SK-N-MC (cell line): ENCODE results near the gene MAP3K15.

ENCODE experiments used
- DNase-seq: peaks from one replicate; pipeline ENCODE4 v3.0.0-alpha.2; 2011; ENCODE audit warnings: low read depth, low spot score
- H3K27ac ChIP-seq: fragments of 200-600 bp; sonication (generic); 2 replicates; pipeline ENCODE4 v1.5.1; 2016; ENCODE audit warnings: mixed run types
- H3K36me3 ChIP-seq: fragments of 200-600 bp; sonication (generic); 2 replicates; pipeline ENCODE4 v1.6.1; 2017; ENCODE audit warnings: antibody characterized with exemption, low read length, mixed read lengths; ENCODE audit not compliant: insufficient read depth
- H3K4me3 ChIP-seq: fragments of 200-600 bp; sonication (generic); 2 replicates; pipeline ENCODE4 v1.5.1; 2016
- H3K9ac ChIP-seq: fragments of 200-600 bp; sonication (generic); 2 replicates; pipeline ENCODE4 v1.8.0; 2017; ENCODE audit warnings: mixed run types, mixed read lengths; ENCODE audit not compliant: insufficient read length
- H3K9me3 ChIP-seq: fragments of 200-600 bp; sonication (generic); 2 replicates; pipeline ENCODE4 v1.6.1; 2017; ENCODE audit warnings: low read depth, mild to moderate bottlenecking, antibody characterized with exemption, low read length, moderate library complexity, mixed read lengths
- EZH2 ChIP-seq: fragments of 200-600 bp; sonication (generic); IDR thresholded peaks from one replicate; pipeline ENCODE4 v1.6.1; 2017; ENCODE audit warnings: antibody characterized with exemption
- FOXP2 ChIP-seq: optimal IDR thresholded peaks from 2 replicates; pipeline ENCODE3; 2011; ENCODE audit warnings: mild to moderate bottlenecking, moderate library complexity; ENCODE audit not compliant: insufficient read depth; ENCODE audit errors: extremely low read length, control extremely low read depth
- POLR2AphosphoS5 ChIP-seq: IDR thresholded peaks from 2 replicates; pipeline ENCODE4 v1.6.1; 2012; ENCODE audit warnings: mild to moderate bottlenecking, low read depth, low read length, borderline replicate concordance

Gene MAP3K15

GRCh38 chrX:19543020-19543715 is 27.9 kb upstream of the MAP3K15 start:
- Histone ChIP-seq H3K9me3 (no peaks in the 10 kb centered on the region), H3K9ac (no peak overlapping the region), H3K4me3 (no peak overlapping the region), H3K27ac (no peak overlapping the region), H3K36me3 (no peaks in the 10 kb centered on the region)
- DNase-seq: no peak
- TF ChIP-seq FOXP2: no peak
- TF ChIP-seq POLR2AphosphoS5: no peak
- no peak for TF ChIP-seq EZH2

GRCh38 chrX:19541931-19542330 is 26.6 kb upstream of the MAP3K15 start:
- H3K36me3 ChIP-seq: no peaks in the 10 kb centered on the region

GRCh38 chrX:19541196-19541595 is 25.9 kb upstream of the MAP3K15 start:
- no peak overlapping the region for H3K27ac ChIP-seq
- no peak overlapping the region for H3K4me3 ChIP-seq
- no peak overlapping the region for H3K9ac ChIP-seq
- no peaks in the 10 kb centered on the region for H3K9me3 ChIP-seq
- no peaks in the 10 kb centered on the region for H3K36me3 ChIP-seq
- no peak for TF ChIP-seq EZH2
- TF ChIP-seq POLR2AphosphoS5: no peak
- no peak for TF ChIP-seq FOXP2
- DNase-seq: no peak

More at GRCh38 chrX:19541931-19542330, 26.6 kb upstream of the MAP3K15 start:
- TF ChIP-seq EZH2: no peak
- no peak for TF ChIP-seq FOXP2
- TF ChIP-seq POLR2AphosphoS5: no peak
- no peaks in the 10 kb centered on the region for H3K9me3 ChIP-seq
- no peak for DNase-seq
- no peak overlapping the region for H3K27ac ChIP-seq
- H3K4me3 ChIP-seq: no peak overlapping the region
- no peak overlapping the region for H3K9ac ChIP-seq

- H3K4me3 ChIP-seq: no peak overlapping the region
- H3K36me3 ChIP-seq: no peaks in the 10 kb centered on the region
Measured at GRCh38 chrX:19540076-19540475, 24.8 kb upstream of the MAP3K15 start.

GRCh38 chrX:19539665-19540064 is 24.4 kb upstream of the MAP3K15 start:
- no peaks in the 10 kb centered on the region for H3K36me3 ChIP-seq
- no peak overlapping the region for H3K9ac ChIP-seq
- H3K27ac ChIP-seq: no peak overlapping the region
- DNase-seq: no peak
- no peak overlapping the region for H3K4me3 ChIP-seq
- no peak for TF ChIP-seq EZH2
- no peak for TF ChIP-seq FOXP2
- no peak for TF ChIP-seq POLR2AphosphoS5
- no peaks in the 10 kb centered on the region for H3K9me3 ChIP-seq

More at GRCh38 chrX:19540076-19540475, 24.8 kb upstream of the MAP3K15 start:
- DNase-seq: no peak
- Histone ChIP-seq H3K9me3 (no peaks in the 10 kb centered on the region), H3K27ac (no peak overlapping the region), H3K9ac (no peak overlapping the region)
- no peak for TF ChIP-seq POLR2AphosphoS5
- no peak for TF ChIP-seq FOXP2
- no peak for TF ChIP-seq EZH2

GRCh38 chrX:19535476-19535875 is 20.2 kb upstream of the MAP3K15 start:
- H3K9me3 ChIP-seq: no peaks in the 10 kb centered on the region
- no peak for TF ChIP-seq POLR2AphosphoS5
- TF ChIP-seq EZH2: no peak
- no peak for TF ChIP-seq FOXP2
- H3K4me3 ChIP-seq: no peak overlapping the region
- H3K9ac ChIP-seq: no peak overlapping the region
- no peak overlapping the region for H3K27ac ChIP-seq
- no peak for DNase-seq
- no peaks in the 10 kb centered on the region for H3K36me3 ChIP-seq

- H3K9me3 ChIP-seq: no peaks in the 10 kb centered on the region
- H3K9ac ChIP-seq: no peak overlapping the region
- H3K27ac ChIP-seq: no peak overlapping the region
- TF ChIP-seq FOXP2 (no peak), POLR2AphosphoS5 (no peak), EZH2 (no peak)
- DNase-seq: no peak
- H3K4me3 ChIP-seq: no peak overlapping the region
- H3K36me3 ChIP-seq: no peaks in the 10 kb centered on the region
Measured at GRCh38 chrX:19532709-19533108, 17.4 kb upstream of the MAP3K15 start.

- no peak overlapping the region for H3K27ac ChIP-seq
- H3K36me3 ChIP-seq: no peaks in the 10 kb centered on the region
- DNase-seq: no peak
- H3K9me3 ChIP-seq: no peaks in the 10 kb centered on the region
- H3K4me3 ChIP-seq: no peak overlapping the region
- TF ChIP-seq EZH2 (no peak), POLR2AphosphoS5 (no peak), FOXP2 (no peak)
- no peak overlapping the region for H3K9ac ChIP-seq
Measured at GRCh38 chrX:19517965-19518364, 2.7 kb upstream of the MAP3K15 start.

GRCh38 chrX:19515615-19516105 is 352 bp upstream of the MAP3K15 start:
- DNase-seq: no peak
- Histone ChIP-seq H3K9me3 (no peaks in the 10 kb centered on the region), H3K9ac (no peak overlapping the region), H3K4me3 (peak overlapping the region; percentile 70), H3K27ac (no peak overlapping the region), H3K36me3 (no peaks in the 10 kb centered on the region)
- TF ChIP-seq POLR2AphosphoS5 (no peak), FOXP2 (no peak), EZH2 (no peak)
